Lung (tissue), 12 donors: ENCODE results near the gene ATP11A. TPM values are rescaled to one million over a fixed set of nuclear protein-coding genes. Genes with fewer than 3 reads are reported as not detected.

Experiments used
- ATAC-seq: fragments of 200-7000 bp; cut with Tn5 transposase; one replicate; pipeline ENCODE4 v1.9.1; 2020; ENCODE audit warnings: moderate number of reproducible peaks; ENCODE audit not compliant: insufficient read depth, low FRiP score
- DNase-seq, 3 donors: peaks; one replicate each; pipeline ENCODE4 v3.0.0-alpha.2; 2013 to 2017
- H3K27ac ChIP-seq, 2 donors: one replicate each; pipeline ENCODE4 v1.5.1; 2013; ENCODE audit warnings: mild to moderate bottlenecking in 2 of 2, moderate library complexity in 2 of 2, control low read depth in 1 of 2, inconsistent platforms in 1 of 2, low read depth in 1 of 2, low read length in 1 of 2
- H3K27me3 ChIP-seq, 3 donors: one replicate each; pipeline ENCODE4 v1.5.1; 2013; ENCODE audit warnings: low read length in 2 of 3; ENCODE audit not compliant: control insufficient read depth in 3 of 3, insufficient read depth in 3 of 3
- H3K36me3 ChIP-seq, 4 donors: one replicate each; pipeline ENCODE4 v1.5.1; 2013; ENCODE audit warnings: low read length in 4 of 4, mild to moderate bottlenecking in 1 of 4, moderate library complexity in 1 of 4; ENCODE audit not compliant: control insufficient read depth in 4 of 4, insufficient read depth in 4 of 4
- H3K4me1 ChIP-seq, 5 donors: one replicate each; pipeline ENCODE4 v1.5.1; 2013; ENCODE audit warnings: low read length in 5 of 5, mild to moderate bottlenecking in 2 of 5, moderate library complexity in 1 of 5; ENCODE audit not compliant: control insufficient read depth in 5 of 5, insufficient read depth in 5 of 5
- H3K4me3 ChIP-seq: one replicate; pipeline ENCODE4 v1.5.1; 2013; ENCODE audit warnings: mild to moderate bottlenecking, control low read depth, moderate library complexity
- H3K9ac ChIP-seq, 2 donors: one replicate each; pipeline ENCODE4 v1.5.1; 2013; ENCODE audit warnings: low read length in 2 of 2, control low read depth in 1 of 2; ENCODE audit not compliant: insufficient read depth in 1 of 2
- H3K9me3 ChIP-seq, 4 donors: one replicate each; pipeline ENCODE4 v1.5.1; 2013; ENCODE audit warnings: low read length in 3 of 4, mild to moderate bottlenecking in 1 of 4, moderate library complexity in 1 of 4; ENCODE audit not compliant: control insufficient read depth in 4 of 4, insufficient read depth in 3 of 4
- WGBS, 2 donors: extraction: QIAGEN DNeasy Blood & Tissue Kit; methylation state at CpG; one replicate each; pipeline ENCODE4 v1.1.7; 2013; 5-methylcytosine and 5-hydroxymethylcytosine counted together
- polyA plus RNA-seq, 2 donors: library from polyadenylated mRNA; stranded (reverse); fragments of 200-250 nt; gene quantifications; one replicate each; pipeline ENCODE4 v1.2.1, GENCODE V29; 2013
- total RNA-seq, 2 donors: library from RNA; depleted of rRNA in 1 of 2; stranded (reverse); fragments of >200 nt in 1 of 2; gene quantifications; one replicate each; pipeline ENCODE4 v1.2.1, GENCODE V29; 2014 to 2021
- TF ChIP-seq, protein P1 (sequence below): IDR thresholded peaks from 2 replicates; pipeline ENCODE4 v1.5.1; 2012; ENCODE audit warnings: mild to moderate bottlenecking; ENCODE audit errors: control extremely low read depth, extremely low read depth
- donor health status: control.
- donor health status: control.
- donor health status: Bipolar disorder and iron deficiency.
- donor health status: healthy.
- donor health status: DM: yes; HTN: yes; CAD: no.

Gene ATP11A
- total and polyA plus RNA-seq, 4 donors, result 46.3 to 317 (median 162) TPM

DNA sequence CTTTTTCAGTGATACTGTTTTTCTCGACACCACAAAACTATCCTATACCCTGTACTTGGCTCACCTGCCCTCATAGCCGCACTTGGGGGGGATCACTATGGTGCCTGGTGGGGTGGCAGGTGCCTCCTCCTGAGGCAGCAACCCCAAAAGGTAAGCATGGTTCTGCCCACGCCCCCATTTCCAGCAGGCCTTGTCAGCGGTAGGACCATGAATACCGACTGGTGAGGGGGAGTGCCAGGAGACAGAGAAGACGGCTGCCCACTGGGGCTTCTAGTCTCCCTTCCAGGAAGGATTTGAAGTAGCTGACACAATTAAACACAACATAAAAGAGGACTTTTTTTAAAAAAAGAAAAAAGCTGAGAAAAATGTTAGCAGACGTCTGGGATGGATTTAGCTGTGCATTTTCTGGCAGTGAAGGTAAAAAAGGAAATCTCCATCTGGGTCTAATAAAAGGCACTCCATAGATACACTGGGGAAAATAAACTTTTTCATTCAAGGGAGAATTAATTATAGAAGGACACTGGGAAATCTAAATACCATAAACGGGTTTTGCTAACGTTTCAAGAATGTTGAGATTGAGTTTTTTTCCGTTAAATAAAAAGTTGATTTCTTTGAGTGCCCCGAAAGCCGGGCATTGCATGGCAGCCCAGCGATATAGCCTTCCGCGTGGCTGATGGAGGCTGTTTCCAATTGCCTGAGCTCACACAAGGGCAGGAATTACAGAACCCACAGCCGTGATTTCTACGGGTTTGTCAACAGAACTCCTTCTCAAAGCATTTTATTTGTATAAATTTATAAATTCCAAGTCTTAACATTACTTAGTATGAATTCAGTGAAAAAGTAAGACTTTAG, 45.1 kb downstream of the ATP11A start:
- peak overlapping the region in 1 of 2 donors; percentile 2 for H3K9ac ChIP-seq
- H3K27me3 ChIP-seq, result no peaks in the 10 kb centered on the region
- no peaks in the 10 kb centered on the region for H3K36me3 ChIP-seq
- peaks cover 0 to 19% (median 9%) of the 10 kb centered on the region in 5 donors for H3K4me1 ChIP-seq
- DNase-seq (peak in 2 of 3 donors; percentile 61 to 72), ATAC-seq (no peak)
- no peak overlapping the region for H3K4me3 ChIP-seq
- H3K27ac ChIP-seq, result peak overlapping the region in 1 of 2 donors; percentile 64
- no peaks in the 10 kb centered on the region for H3K9me3 ChIP-seq
- 79 to 87% methylated on average over 17 of the region's 17 CpGs for WGBS, 2 donors
- TF ChIP-seq, protein P1, sequence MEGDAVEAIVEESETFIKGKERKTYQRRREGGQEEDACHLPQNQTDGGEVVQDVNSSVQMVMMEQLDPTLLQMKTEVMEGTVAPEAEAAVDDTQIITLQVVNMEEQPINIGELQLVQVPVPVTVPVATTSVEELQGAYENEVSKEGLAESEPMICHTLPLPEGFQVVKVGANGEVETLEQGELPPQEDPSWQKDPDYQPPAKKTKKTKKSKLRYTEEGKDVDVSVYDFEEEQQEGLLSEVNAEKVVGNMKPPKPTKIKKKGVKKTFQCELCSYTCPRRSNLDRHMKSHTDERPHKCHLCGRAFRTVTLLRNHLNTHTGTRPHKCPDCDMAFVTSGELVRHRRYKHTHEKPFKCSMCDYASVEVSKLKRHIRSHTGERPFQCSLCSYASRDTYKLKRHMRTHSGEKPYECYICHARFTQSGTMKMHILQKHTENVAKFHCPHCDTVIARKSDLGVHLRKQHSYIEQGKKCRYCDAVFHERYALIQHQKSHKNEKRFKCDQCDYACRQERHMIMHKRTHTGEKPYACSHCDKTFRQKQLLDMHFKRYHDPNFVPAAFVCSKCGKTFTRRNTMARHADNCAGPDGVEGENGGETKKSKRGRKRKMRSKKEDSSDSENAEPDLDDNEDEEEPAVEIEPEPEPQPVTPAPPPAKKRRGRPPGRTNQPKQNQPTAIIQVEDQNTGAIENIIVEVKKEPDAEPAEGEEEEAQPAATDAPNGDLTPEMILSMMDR, result no peak

DNA sequence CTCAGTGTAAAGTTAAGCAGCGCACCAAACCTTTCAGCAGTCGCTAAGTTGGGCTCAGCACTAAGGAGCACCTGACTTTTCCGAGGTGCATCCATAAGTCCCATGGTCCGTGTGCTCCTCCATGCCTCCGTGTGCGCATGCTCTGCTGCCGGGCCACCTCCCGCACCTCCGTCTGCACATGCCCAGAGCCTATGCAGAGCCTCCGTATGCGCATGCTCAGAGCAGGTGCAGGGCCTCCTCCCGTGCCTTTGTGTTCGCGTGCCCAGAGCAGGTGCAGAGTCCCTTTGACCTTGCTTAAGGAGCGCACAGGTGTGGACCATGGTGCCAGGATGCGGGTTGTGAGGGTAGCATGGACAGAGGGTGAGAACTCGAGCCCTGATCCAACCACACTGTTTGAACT, 46.0 kb downstream of the ATP11A start:
- 91 to 92% methylated on average over 17 of the region's 17 CpGs for WGBS, 2 donors
- DNase-seq, result no peak
- peaks cover 5 to 26% (median 8%) of the 10 kb centered on the region in 5 donors for H3K4me1 ChIP-seq
- H3K27ac ChIP-seq, result peak overlapping the region in 1 of 2 donors; percentile 64
- no peak for ATAC-seq
- TF ChIP-seq, protein P1, result no peak
- H3K36me3 ChIP-seq, result no peaks in the 10 kb centered on the region
- no peaks in the 10 kb centered on the region for H3K9me3 ChIP-seq
- H3K27me3 ChIP-seq, result no peaks in the 10 kb centered on the region
- H3K9ac ChIP-seq, result no peak overlapping the region
- H3K4me3 ChIP-seq, result no peak overlapping the region

DNA sequence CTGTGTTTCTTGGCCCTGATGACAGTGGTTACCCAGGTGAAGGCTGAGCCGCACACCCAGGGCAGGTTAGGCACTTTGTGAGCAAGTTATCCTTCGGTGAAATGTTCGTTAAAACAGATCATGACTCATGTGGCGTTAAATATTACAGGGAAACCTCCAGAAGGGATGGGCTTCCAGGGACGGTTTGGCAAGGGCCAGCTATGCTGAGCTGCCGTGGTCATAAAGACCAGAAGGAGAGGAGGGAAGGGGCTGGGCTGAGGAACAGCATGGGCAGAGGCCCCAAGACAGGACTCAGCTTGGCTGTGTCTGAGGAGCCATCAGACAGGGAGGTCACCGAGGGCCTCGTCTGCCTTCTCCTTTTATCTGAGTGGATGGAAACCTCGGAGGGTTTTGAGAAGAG, 47.5 kb downstream of the ATP11A start:
- no peak overlapping the region for H3K4me3 ChIP-seq
- no peak for ATAC-seq
- no peaks in the 10 kb centered on the region for H3K36me3 ChIP-seq
- H3K4me1 ChIP-seq, result peaks cover 7 to 26% (median 10%) of the 10 kb centered on the region in 5 donors
- H3K9ac ChIP-seq, result no peak overlapping the region
- no peaks in the 10 kb centered on the region for H3K27me3 ChIP-seq
- WGBS, 2 donors, result 82 to 87% methylated on average over 9 of the region's 9 CpGs
- no peak for DNase-seq
- TF ChIP-seq, protein P1, result no peak
- H3K9me3 ChIP-seq, result no peaks in the 10 kb centered on the region
- peak overlapping the region in 1 of 2 donors; percentile 8 for H3K27ac ChIP-seq
